Mesendoderm (in vitro differentiated cells): Measurements from ENCODE around the gene MRNIP.

Source experiments
- DNase-seq: peaks from one replicate; pipeline ENCODE4 v3.0.0; 2013
- H2AK5ac ChIP-seq: 2 replicates; pipeline ENCODE4 v1.6.1; 2013; ENCODE audit warnings: low read length, inconsistent platforms
- H2BK120ac ChIP-seq: 2 replicates; pipeline ENCODE4 v1.6.1; 2013; ENCODE audit warnings: low read depth, mild to moderate bottlenecking, low read length, moderate library complexity, mixed read lengths
- H2BK15ac ChIP-seq: replicated peaks from 2 replicates; pipeline ENCODE4 v1.6.1; 2013; ENCODE audit warnings: low read depth, mild to moderate bottlenecking, moderate library complexity
- H2BK5ac ChIP-seq: 2 replicates; pipeline ENCODE4 v1.6.1; 2013; ENCODE audit warnings: low read length, inconsistent platforms
- H3K18ac ChIP-seq: 2 replicates; pipeline ENCODE4 v1.6.1; 2013; ENCODE audit warnings: mild to moderate bottlenecking, low read length, mixed read lengths
- H3K23ac ChIP-seq: one replicate; pipeline ENCODE4 v1.6.1; 2013; ENCODE audit warnings: low read length
- H3K27ac ChIP-seq: 2 replicates; pipeline ENCODE4 v1.5.1; 2013; ENCODE audit warnings: low read depth, mild to moderate bottlenecking, inconsistent platforms, low read length, moderate library complexity
- H3K27me3 ChIP-seq: 2 replicates; pipeline ENCODE4 v1.6.1; 2013; ENCODE audit warnings: low read length, control low read depth, mild to moderate bottlenecking, inconsistent platforms; ENCODE audit not compliant: insufficient read depth, poor library complexity
- H3K36me3 ChIP-seq: 2 replicates; pipeline ENCODE4 v1.6.1; 2013; ENCODE audit warnings: low read length, inconsistent platforms; ENCODE audit not compliant: control insufficient read depth, insufficient read depth
- H3K4ac ChIP-seq: one replicate; pipeline ENCODE4 v1.6.1; 2013; ENCODE audit warnings: low read depth, mild to moderate bottlenecking, low read length, moderate library complexity
- H3K4me1 ChIP-seq: 2 replicates; pipeline ENCODE4 v1.6.1; 2013; ENCODE audit warnings: low read depth, low read length, inconsistent platforms; ENCODE audit not compliant: control insufficient read depth
- H3K4me2 ChIP-seq: 2 replicates; pipeline ENCODE4 v1.6.1; 2013; ENCODE audit warnings: low read length
- H3K4me3 ChIP-seq: 2 replicates; pipeline ENCODE4 v1.5.1; 2013; ENCODE audit warnings: mild to moderate bottlenecking, low read length
- H3K56ac ChIP-seq: one replicate; pipeline ENCODE4 v1.6.1; 2013; ENCODE audit warnings: low read length
- H3K79me1 ChIP-seq: 2 replicates; pipeline ENCODE4 v1.6.1; 2013; ENCODE audit warnings: low read length, inconsistent platforms
- H3K79me2 ChIP-seq: 2 replicates; pipeline ENCODE4 v1.6.1; 2013; ENCODE audit warnings: mild to moderate bottlenecking, low read length; ENCODE audit not compliant: control insufficient read depth, insufficient read depth
- H3K9ac ChIP-seq: 2 replicates; pipeline ENCODE4 v1.6.1; 2013; ENCODE audit warnings: low read length, inconsistent platforms
- H4K5ac ChIP-seq: one replicate; pipeline ENCODE4 v1.6.1; 2013; ENCODE audit warnings: low read length
- H4K8ac ChIP-seq: one replicate; pipeline ENCODE4 v1.6.1; 2013; ENCODE audit warnings: low read depth, mild to moderate bottlenecking, control low read depth, low read length, moderate library complexity
- WGBS: extraction: QIAGEN DNeasy Blood & Tissue Kit; methylation state at CpG from one replicate; pipeline ENCODE4 v1.1.7; 2013; ENCODE audit warnings: low lambda C conversion rate, missing lambda C conversion rate; ENCODE audit not compliant: insufficient coverage; ENCODE audit errors: extremely low coverage; 5-methylcytosine and 5-hydroxymethylcytosine counted together

Gene MRNIP

DNA sequence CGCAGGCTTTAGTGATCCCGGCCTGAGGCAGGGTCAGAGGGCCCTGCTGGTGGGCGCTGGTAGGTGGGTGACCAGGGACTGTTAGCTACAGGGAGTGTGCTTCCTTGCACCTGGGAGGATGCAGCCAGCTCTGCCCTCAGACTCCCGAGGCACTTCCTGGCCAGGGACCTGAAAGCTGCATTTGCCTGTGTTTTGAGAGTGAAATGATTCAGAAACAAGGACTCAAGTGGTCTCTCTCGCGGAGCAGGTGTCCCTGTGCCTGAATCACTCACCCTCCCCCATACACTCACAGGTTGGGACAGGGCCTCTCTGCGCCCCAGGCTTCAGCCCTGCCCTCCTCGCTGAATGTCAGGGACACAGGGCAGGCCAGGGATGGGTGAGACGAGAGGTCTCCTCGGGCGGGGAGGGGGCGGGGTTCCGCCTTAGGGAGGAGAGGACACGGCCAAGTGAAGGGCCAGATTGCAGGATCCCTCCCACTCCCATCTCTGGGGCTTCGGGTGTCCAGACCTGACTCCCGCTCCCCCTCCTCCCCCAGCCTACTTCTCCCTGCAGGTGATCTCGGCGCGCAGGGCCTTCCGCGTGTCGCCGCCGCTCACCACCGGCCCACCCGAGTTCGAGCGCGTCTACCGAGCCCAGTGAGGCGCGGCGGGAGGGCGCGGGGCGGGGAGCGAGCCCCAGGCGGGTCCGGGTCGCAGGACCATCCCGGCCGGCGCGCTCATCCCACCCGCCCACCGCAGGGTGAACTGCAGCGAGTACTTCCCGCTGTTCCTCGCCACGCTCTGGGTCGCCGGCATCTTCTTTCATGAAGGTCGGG lies 63.4 kb downstream of the MRNIP start:
- peak overlapping the region; percentile 10 for H2BK120ac ChIP-seq
- H3K79me1 ChIP-seq, result no peaks in the 10 kb centered on the region
- H3K27me3 ChIP-seq, result no peaks in the 10 kb centered on the region
- no peak overlapping the region for H4K8ac ChIP-seq
- peak overlapping the region; percentile 74 for H3K9ac ChIP-seq
- no CpG with 5 or more reads among the region's 53 CpGs for WGBS
- peak overlapping the region; percentile 19 for H3K18ac ChIP-seq
- H3K4me2 ChIP-seq, result peak overlapping the region; percentile 81
- no peak overlapping the region for H2BK5ac ChIP-seq
- no peaks in the 10 kb centered on the region for H3K79me2 ChIP-seq
- peak overlapping the region; percentile 83 for H3K23ac ChIP-seq
- no peak overlapping the region for H2BK15ac ChIP-seq
- H3K4me1 ChIP-seq, result no peaks in the 10 kb centered on the region
- H3K56ac ChIP-seq, result peak overlapping the region; percentile 88
- H3K4ac ChIP-seq, result no peak overlapping the region
- peak overlapping the region; percentile 40 for H3K27ac ChIP-seq
- peaks cover 3% of the 10 kb centered on the region for H3K36me3 ChIP-seq
- no peak overlapping the region for H2AK5ac ChIP-seq
- DNase-seq, result peak; percentile 80
- peak overlapping the region; percentile 46 for H3K4me3 ChIP-seq
- H4K5ac ChIP-seq, result no peak overlapping the region

DNA sequence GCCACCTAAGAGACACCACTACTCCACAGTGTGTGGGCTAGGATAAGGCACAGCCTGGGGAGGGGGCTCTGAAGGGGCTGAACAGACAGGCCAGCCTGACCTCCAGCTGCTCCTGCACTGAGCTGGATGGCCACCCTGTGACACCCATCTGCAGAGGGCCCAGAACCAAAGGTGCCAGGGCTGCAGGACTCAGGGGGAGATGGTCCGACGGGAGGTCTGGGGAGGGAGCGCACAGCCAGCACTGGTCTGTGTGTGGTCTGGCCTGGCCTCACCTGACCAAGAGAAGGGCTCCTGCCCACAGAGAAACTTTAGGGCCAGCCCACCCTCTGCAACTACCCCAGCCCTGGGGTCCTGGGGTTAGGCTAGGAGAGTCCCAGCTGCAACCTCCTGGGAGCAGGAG lies 64.0 kb downstream of the MRNIP start:
- Histone ChIP-seq H2BK120ac (no peak overlapping the region), H3K18ac (no peak overlapping the region), H4K8ac (no peak overlapping the region), H3K4me3 (no peak overlapping the region), H2AK5ac (no peak overlapping the region), H4K5ac (no peak overlapping the region), H3K4me2 (no peak overlapping the region), H3K4ac (no peak overlapping the region), H2BK15ac (no peak overlapping the region), H3K4me1 (no peaks in the 10 kb centered on the region), H3K9ac (no peak overlapping the region), H3K79me1 (no peaks in the 10 kb centered on the region), H3K36me3 (peaks cover under 1% of the 10 kb centered on the region), H3K27me3 (no peaks in the 10 kb centered on the region), H3K56ac (no peak overlapping the region), H3K79me2 (no peaks in the 10 kb centered on the region), H3K23ac (no peak overlapping the region), H3K27ac (no peak overlapping the region), H2BK5ac (no peak overlapping the region)
- WGBS, result no CpG with 5 or more reads among the region's 3 CpGs
- DNase-seq, result no peak

DNA sequence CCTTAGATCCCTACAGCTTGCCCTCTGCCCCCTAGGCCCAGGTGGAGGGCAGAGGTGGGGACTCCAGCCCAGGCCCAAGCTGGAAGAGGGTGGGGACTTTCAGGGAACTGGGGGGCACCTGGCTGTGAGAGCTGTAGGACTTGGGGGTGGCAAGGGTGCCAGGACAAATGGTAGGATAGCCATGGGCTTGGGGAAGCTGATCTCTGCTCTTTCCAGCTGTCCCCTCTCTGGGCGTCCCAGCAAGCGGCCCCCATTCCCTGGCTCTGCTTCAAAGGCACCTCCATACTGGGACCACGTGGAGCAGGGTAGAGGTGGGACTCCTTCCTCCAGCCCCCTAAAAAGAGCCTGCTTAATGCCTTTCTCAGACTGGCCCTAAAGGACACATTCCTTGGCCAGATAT lies 64.4 kb downstream of the MRNIP start:
- Histone ChIP-seq H3K23ac (no peak overlapping the region), H2AK5ac (no peak overlapping the region), H3K79me2 (no peaks in the 10 kb centered on the region), H3K79me1 (no peaks in the 10 kb centered on the region), H3K27ac (no peak overlapping the region), H3K4me3 (no peak overlapping the region), H3K9ac (no peak overlapping the region), H3K4ac (no peak overlapping the region), H3K27me3 (no peaks in the 10 kb centered on the region), H4K5ac (no peak overlapping the region), H4K8ac (no peak overlapping the region), H3K4me1 (no peaks in the 10 kb centered on the region), H3K18ac (no peak overlapping the region), H3K56ac (no peak overlapping the region), H3K36me3 (no peaks in the 10 kb centered on the region), H2BK120ac (no peak overlapping the region), H2BK5ac (no peak overlapping the region), H3K4me2 (no peak overlapping the region), H2BK15ac (no peak overlapping the region)
- no peak for DNase-seq
- no CpG with 5 or more reads among the region's 3 CpGs for WGBS

DNA sequence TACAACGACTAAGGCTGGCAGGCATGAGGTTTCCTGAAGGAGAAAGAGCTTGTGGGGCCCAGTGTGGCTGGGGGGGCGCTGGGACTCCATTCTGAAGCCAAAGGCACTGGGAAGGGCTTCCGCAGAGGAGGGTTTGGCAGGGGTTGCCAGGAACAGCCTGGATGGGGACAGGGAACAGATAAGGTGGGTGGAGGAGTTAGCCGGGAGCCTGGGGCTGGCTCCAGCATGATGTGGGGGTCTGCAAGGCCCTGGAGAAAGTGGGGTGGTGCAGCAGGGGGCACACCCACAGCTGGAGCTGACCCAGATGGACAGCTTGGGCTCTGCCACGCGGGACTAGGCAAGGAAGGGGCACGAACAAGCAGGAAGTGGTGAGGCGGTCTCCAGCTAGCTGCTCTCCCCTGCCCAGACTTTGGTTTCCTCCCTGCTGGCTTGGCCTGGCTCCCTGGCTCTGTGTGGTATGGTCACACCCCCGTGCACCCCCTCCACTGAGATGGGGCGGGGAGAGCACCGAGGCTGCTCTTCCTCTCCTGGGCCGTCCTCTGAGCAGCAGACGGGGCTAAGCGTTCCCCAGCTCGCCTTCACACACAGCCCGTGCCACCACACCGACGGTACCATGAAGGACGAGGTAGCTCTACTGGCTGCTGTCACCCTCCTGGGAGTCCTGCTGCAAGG lies 65.0 kb downstream of the MRNIP start, which contains the start of gene LTC4S:
Gene LTC4S, plus strand, starts transcription at position 519 of the 672 bp plus-strand sequence. Its CDS starts 95 bp downstream, at position 614.
- Histone ChIP-seq H3K79me1 (no peaks in the 10 kb centered on the region), H3K79me2 (no peaks in the 10 kb centered on the region), H3K23ac (no peak within 1 kb of the TSS), H3K27ac (no peak within 1 kb of the TSS), H3K9ac (no peak within 1 kb of the TSS), H4K5ac (no peak within 1 kb of the TSS), H3K56ac (peak within 1 kb of the TSS; percentile 37), H2AK5ac (no peak within 1 kb of the TSS), H3K18ac (no peak within 1 kb of the TSS), H3K36me3 (no peaks in the 10 kb centered on the region), H3K4me2 (no peak within 1 kb of the TSS), H3K4me3 (no peak within 1 kb of the TSS), H2BK5ac (no peak within 1 kb of the TSS), H3K4me1 (no peaks in the 10 kb centered on the region), H3K4ac (no peak within 1 kb of the TSS), H2BK15ac (no peak within 1 kb of the TSS), H4K8ac (no peak within 1 kb of the TSS), H2BK120ac (no peak within 1 kb of the TSS), H3K27me3 (no peaks in the 10 kb centered on the region)
- DNase-seq, result no peak
- no CpG with 5 or more reads among the region's 19 CpGs for whole genome bisulfite sequencing

DNA sequence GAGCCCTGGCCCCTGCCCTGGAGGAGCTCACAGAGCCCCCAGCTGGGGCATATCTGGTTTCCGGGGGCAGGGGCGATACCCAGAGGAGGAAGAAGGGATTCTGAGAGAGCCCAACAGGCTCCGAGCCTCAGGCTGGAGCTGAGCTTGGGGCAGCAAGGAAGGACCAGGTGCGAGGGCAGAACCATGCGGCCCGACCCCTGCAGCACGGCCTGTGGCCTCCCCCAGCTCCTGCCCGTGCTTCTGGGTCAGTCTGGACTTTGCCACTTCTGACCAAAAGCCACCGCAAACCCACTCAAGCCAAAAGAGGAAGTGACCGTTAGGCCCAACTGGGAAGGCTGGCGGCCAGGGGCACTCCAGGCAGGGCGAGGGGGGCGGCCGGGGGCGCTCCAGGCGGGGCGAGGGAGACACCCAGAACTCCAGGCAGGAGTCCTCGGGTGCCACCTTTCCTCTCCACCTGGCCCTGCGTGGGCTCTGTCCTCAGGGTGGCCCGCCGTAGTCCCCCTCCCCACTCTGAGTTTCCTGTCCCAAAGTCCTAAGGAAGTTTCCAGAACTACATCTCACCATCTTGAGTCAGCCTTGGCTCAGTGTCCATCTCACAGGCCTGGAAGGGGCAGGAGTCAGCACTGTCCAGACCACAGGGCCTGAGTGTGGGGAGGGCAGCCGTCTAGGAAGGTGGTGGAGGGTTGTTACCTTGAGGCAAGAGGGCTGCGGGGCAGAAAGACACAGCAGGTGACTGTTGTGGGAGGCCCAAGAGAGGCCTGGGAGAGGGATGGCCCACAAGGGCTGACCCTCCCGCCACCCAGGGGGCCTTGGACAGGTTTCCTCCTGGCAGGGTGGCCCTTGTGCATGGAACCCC lies 65.8 kb downstream of the MRNIP start:
- Histone ChIP-seq H3K27ac (no peak overlapping the region), H2BK120ac (no peak overlapping the region)
- no peak for DNase-seq

More for the DNA sequence above, 65.8 kb downstream of the MRNIP start:
- Histone ChIP-seq H4K5ac (no peak overlapping the region), H3K4me3 (no peak overlapping the region), H3K36me3 (no peaks in the 10 kb centered on the region), H3K4me2 (no peak overlapping the region), H2BK15ac (no peak overlapping the region), H3K56ac (no peak overlapping the region), H2AK5ac (no peak overlapping the region), H3K9ac (no peak overlapping the region), H3K27me3 (no peaks in the 10 kb centered on the region), H4K8ac (no peak overlapping the region), H3K18ac (no peak overlapping the region), H2BK5ac (no peak overlapping the region), H3K23ac (no peak overlapping the region), H3K4ac (no peak overlapping the region), H3K4me1 (no peaks in the 10 kb centered on the region), H3K79me1 (no peaks in the 10 kb centered on the region), H3K79me2 (no peaks in the 10 kb centered on the region)
- WGBS, result no CpG with 5 or more reads among the region's 24 CpGs
